Adrenal gland (tissue), 5 donors: ENCODE measurements around the gene CDYL2.

Source experiments
- CTCF ChIP-seq, 6 experiments: fragments of 450-650 bp in 4 of 6; fragments of 200-600 bp in 2 of 6; sonication (generic) in 1 of 6; IDR thresholded peaks; 1 replicate in 5 of 6; 2 replicates in 1 of 6; pipeline versions ENCODE4 v1.5.1 to v1.8.0; 2016 to 2021; ENCODE audit warnings: antibody characterized with exemption in 6 of 6, mild to moderate bottlenecking in 2 of 6, moderate library complexity in 1 of 6
- POLR2A ChIP-seq, 2 donors: fragments of 450-650 bp; IDR thresholded peaks; one replicate each; pipeline ENCODE4 v1.6.1; 2017; ENCODE audit warnings: antibody characterized with exemption in 2 of 2, mild to moderate bottlenecking in 2 of 2, moderate library complexity in 1 of 2
- donor health status: DM: no; HTN: no; CAD: no.

GRCh38 chr16:80618862-80619648 is 185.3 kb downstream of the CDYL2 start:
- TF ChIP-seq CTCF (IDR thresholded peaks at IDR 0.05) (no peak), POLR2A (IDR thresholded peaks at IDR 0.05) (no peak)
